ENCODE results near the gene RBM26.

GRCh38 chr13:79423340-79423739, 17.3 kb upstream of the RBM26 start:
- no peak for TF ChIP-seq PATZ1 (CRISPR knock-in tag; IDR thresholded peaks at IDR 0.05; ENCODE audit: borderline replicate concordance)
- no peak for TF ChIP-seq BACH2 (CRISPR knock-in tag; IDR thresholded peaks at IDR 0.05; ENCODE audit: borderline replicate concordance)
